Adrenal gland (tissue), 5 donors: ENCODE results near the gene TAF11L3.

Experiments used
- CTCF ChIP-seq, 6 experiments: fragments of 450-650 bp in 4 of 6; fragments of 200-600 bp in 2 of 6; sonication (generic) in 1 of 6; IDR thresholded peaks; 1 replicate in 5 of 6; 2 replicates in 1 of 6; pipeline versions ENCODE4 v1.5.1 to v1.8.0; 2016 to 2021; ENCODE audit warnings: antibody characterized with exemption in 6 of 6, mild to moderate bottlenecking in 2 of 6, moderate library complexity in 1 of 6
- POLR2A ChIP-seq, 2 donors: fragments of 450-650 bp; IDR thresholded peaks; one replicate each; pipeline ENCODE4 v1.6.1; 2017; ENCODE audit warnings: antibody characterized with exemption in 2 of 2, mild to moderate bottlenecking in 2 of 2, moderate library complexity in 1 of 2
- donor health status: DM: no; HTN: no; CAD: no.

- no peak for TF ChIP-seq CTCF (IDR thresholded peaks at IDR 0.05)
- no peak for TF ChIP-seq POLR2A (IDR thresholded peaks at IDR 0.05)
Observed at GRCh38 chr5:17487174-17487512, 31.0 kb upstream of the TAF11L3 start.
